Stimulated activated CD4-positive, alpha-beta T cell treated with anti-CD3 and anti-CD28 coated beads, Interleukin-12 subunit alpha, Interleukin-12 subunit beta, amount 100 ng/mL, for 4 hours (primary cell): ENCODE results near the gene ARMC12.

Experiments
- DNase-seq: peaks from one replicate; pipeline ENCODE4 v3.0.0-alpha.2; 2020

The ARMC12 gene

GRCh38 chr6:35736253-35736894 lies 458 bp upstream of the ARMC12 start:
- peak; percentile 82 for DNase-seq

- DNase-seq: no peak
These were observed 780 bp downstream of the ARMC12 start for GRCh38 chr6:35737413-35738211.

GRCh38 chr6:35739645-35740524 lies 3.1 kb downstream of the ARMC12 start:
- DNase-seq: no peak

- no peak for DNase-seq
These were observed 6.0 kb downstream of the ARMC12 start for GRCh38 chr6:35742842-35743241.

- DNase-seq: no peak
These were observed 8.7 kb downstream of the ARMC12 start for GRCh38 chr6:35745509-35745908.

GRCh38 chr6:35746516-35746915 lies 9.7 kb downstream of the ARMC12 start:
- no peak for DNase-seq

- DNase-seq: no peak
These were observed 11.0 kb downstream of the ARMC12 start for GRCh38 chr6:35747877-35748276.

- no peak for DNase-seq
These were observed 13.7 kb downstream of the ARMC12 start for GRCh38 chr6:35750557-35750956.

GRCh38 chr6:35751594-35751993 lies 14.8 kb downstream of the ARMC12 start:
- DNase-seq: no peak

- no peak for DNase-seq
These were observed 15.5 kb downstream of the ARMC12 start for GRCh38 chr6:35752330-35752729.

GRCh38 chr6:35754452-35755277 lies 17.8 kb downstream of the ARMC12 start:
- no peak for DNase-seq

GRCh38 chr6:35755278-35755924 lies 18.6 kb downstream of the ARMC12 start:
- DNase-seq: no peak

GRCh38 chr6:35757456-35758123 lies 20.8 kb downstream of the ARMC12 start:
- DNase-seq: no peak

GRCh38 chr6:35759426-35759825 lies 22.6 kb downstream of the ARMC12 start:
- DNase-seq: no peak

- DNase-seq: no peak
These were observed 28.9 kb downstream of the ARMC12 start for GRCh38 chr6:35765739-35766138.

- DNase-seq: no peak
These were observed 32.4 kb downstream of the ARMC12 start for GRCh38 chr6:35769211-35769610.

- no peak for DNase-seq
These were observed 34.5 kb downstream of the ARMC12 start for GRCh38 chr6:35771343-35771627.

GRCh38 chr6:35774116-35774794 lies 37.4 kb downstream of the ARMC12 start:
- DNase-seq: no peak

- DNase-seq: no peak
These were observed 38.2 kb downstream of the ARMC12 start for GRCh38 chr6:35775031-35775430.

- DNase-seq: no peak
These were observed 39.8 kb downstream of the ARMC12 start, which contains the start of gene CLPSL2 for GRCh38 chr6:35776364-35777215. CLPSL2 (plus strand) TSS chr6:35776598; CDS start chr6:35776619, 21 bp downstream.
